Measurements from ENCODE around the gene F7. TPM values are rescaled to one million over a fixed set of nuclear protein-coding genes. Genes with fewer than 3 reads are reported as not detected.

Gene F7
- total RNA-seq, 1 experiment from 2014 or later: 0.26 TPM

GRCh38 chr13:113139577-113139976 lies 34.0 kb downstream of the F7 start:
- Mint-ChIP-seq H3K27me3 (ENCODE audit: low read depth) (no peaks in the 10 kb centered on the region), H3K27ac (no peak overlapping the region), H3K9me3 (no peaks in the 10 kb centered on the region), H3K4me3 (no peak overlapping the region), H3K36me3 (no peaks in the 10 kb centered on the region), H3K4me1 (peaks cover 11% of the 10 kb centered on the region)
- ChIA-PET POLR2A (no interaction called here), CTCF (no interaction called here)
- TF ChIP-seq FOXJ3 (CRISPR knock-in tag; IDR thresholded peaks at IDR 0.05; ENCODE audit: borderline replicate concordance): no peak
- no peak for TF ChIP-seq ELF4 (CRISPR knock-in tag; IDR thresholded peaks at IDR 0.05; ENCODE audit: low read depth)
- no peak for TF ChIP-seq ZBTB43 (CRISPR knock-in tag; IDR thresholded peaks at IDR 0.05)
- no peak for TF ChIP-seq FOXP4 (CRISPR knock-in tag; IDR thresholded peaks at IDR 0.05)
- no peak for TF ChIP-seq ZMAT4 (CRISPR knock-in tag; IDR thresholded peaks at IDR 0.05)
- TF ChIP-seq TEAD1 (CRISPR knock-in tag; IDR thresholded peaks at IDR 0.05): no peak
- TF ChIP-seq ZNF138 (CRISPR knock-in tag; conservative IDR thresholded peaks at IDR 0.05): no peak
- no peak for ATAC-seq
- DNase-seq (ENCODE audit: low spot score): no peak

- H3K36me3 Mint-ChIP-seq: no peaks in the 10 kb centered on the region
- no peak overlapping the region for H3K4me3 Mint-ChIP-seq
- TF ChIP-seq ZNF423 (CRISPR knock-in tag; IDR thresholded peaks at IDR 0.05): no peak
- H3K9me3 Mint-ChIP-seq: no peaks in the 10 kb centered on the region
- ChIA-PET POLR2A (no interaction called here), CTCF (interaction anchor here (0.8 to 1.3 kb wide), 2 partner anchors 18 to 98 kb away, joined by 3 read pairs; partner anchors contain the start of gene F10)
- no peaks in the 10 kb centered on the region for H3K27me3 Mint-ChIP-seq (ENCODE audit: low read depth)
- DNase-seq (ENCODE audit: low spot score) (no peak), ATAC-seq (no peak)
- H3K27ac Mint-ChIP-seq: no peak overlapping the region
- peaks cover 11% of the 10 kb centered on the region for H3K4me1 Mint-ChIP-seq
Observed at GRCh38 chr13:113140677-113141600, 35.3 kb downstream of the F7 start.

- ATAC-seq (no peak), DNase-seq (ENCODE audit: low spot score) (no peak)
- CTCF ChIA-PET: interaction anchor here (0.8 to 1.3 kb wide), 2 partner anchors 19 to 97 kb away, joined by 3 read pairs; partner anchors contain the start of gene F10
- Mint-ChIP-seq H3K4me1 (peaks cover 11% of the 10 kb centered on the region), H3K27me3 (ENCODE audit: low read depth) (no peaks in the 10 kb centered on the region), H3K36me3 (no peaks in the 10 kb centered on the region), H3K9me3 (no peaks in the 10 kb centered on the region), H3K4me3 (no peak overlapping the region), H3K27ac (no peak overlapping the region)
- POLR2A ChIA-PET: no interaction called here
- TF ChIP-seq MAX (CRISPR knock-in tag; IDR thresholded peaks at IDR 0.05) (no peak), ZNF416 (CRISPR knock-in tag; IDR thresholded peaks at IDR 0.05) (no peak), RELA (CRISPR knock-in tag; IDR thresholded peaks at IDR 0.05; ENCODE audit: borderline replicate concordance) (no peak), TP53 (CRISPR knock-in tag; IDR thresholded peaks at IDR 0.05) (no peak), ZNF532 (CRISPR knock-in tag; IDR thresholded peaks at IDR 0.05; ENCODE audit: borderline replicate concordance) (no peak), HMGA2 (CRISPR knock-in tag; IDR thresholded peaks at IDR 0.05) (no peak), NR3C1 (CRISPR knock-in tag; conservative IDR thresholded peaks at IDR 0.05; ENCODE audit: low read depth) (no peak), IRF1 (CRISPR knock-in tag; IDR thresholded peaks at IDR 0.05) (no peak), ZNF512 (CRISPR knock-in tag; IDR thresholded peaks at IDR 0.05; ENCODE audit: borderline replicate concordance) (no peak), NFYB (CRISPR knock-in tag; conservative IDR thresholded peaks at IDR 0.05; ENCODE audit: low read depth) (no peak), TCF7 (CRISPR knock-in tag; IDR thresholded peaks at IDR 0.05; ENCODE audit: low read depth) (no peak)
Observed at GRCh38 chr13:113141601-113141970, 36.0 kb downstream of the F7 start.

Data from WTC11 (cell line).